Activated CD8-positive, alpha-beta T cell treated with anti-CD3 and anti-CD28 coated beads for 36 hours (primary cell): ENCODE results near the gene PRPF8. TPM values are rescaled to one million over a fixed set of nuclear protein-coding genes. Genes with fewer than 3 reads are reported as not detected.

ENCODE experiments used
- ATAC-seq: fragments of 200-7000 bp; cut with Tn5 transposase; one replicate; pipeline ENCODE4 v1.10.0; 2021; ENCODE audit warnings: mild to moderate bottlenecking, moderate library complexity
- CTCF ChIA-PET: fragments of 350-600 bp; sonication (Branson Sonifier 250); formaldehyde crosslinking; loops from one replicate; lab custom pipeline; 2021; ENCODE audit warnings: antibody characterized with exemption; lab: Charles Lee
- POLR2A ChIA-PET: fragments of 350-600 bp; sonication (Branson Sonifier 250); formaldehyde crosslinking; loops from one replicate; lab custom pipeline; 2021; ENCODE audit warnings: antibody characterized with exemption; lab: Charles Lee
- DNase-seq: peaks from one replicate; pipeline ENCODE4 v3.0.0-alpha.2; 2020
- H3K27ac Mint-ChIP-seq: one replicate; pipeline ENCODE4 v1.8.0; 2021; ENCODE audit warnings: mild to moderate bottlenecking, mixed read lengths
- H3K27me3 Mint-ChIP-seq: one replicate; pipeline ENCODE4 v1.8.0; 2021; ENCODE audit warnings: mixed read lengths
- H3K36me3 Mint-ChIP-seq: one replicate; pipeline ENCODE4 v1.8.0; 2021; ENCODE audit warnings: low read depth, mixed read lengths
- H3K4me1 Mint-ChIP-seq: one replicate; pipeline ENCODE4 v1.8.0; 2021; ENCODE audit warnings: low read depth, mixed read lengths
- H3K4me3 Mint-ChIP-seq: one replicate; pipeline ENCODE4 v1.8.0; 2021; ENCODE audit warnings: mild to moderate bottlenecking, moderate library complexity, mixed read lengths
- H3K9me3 Mint-ChIP-seq: one replicate; pipeline ENCODE4 v1.8.0; 2021; ENCODE audit warnings: mixed read lengths
- intact Hi-C: fragments of 100-400 bp; cut with micrococcal nuclease; formaldehyde crosslinking; loops from one replicate; pipeline ENCODE4 v1.10.0; 2022
- total RNA-seq, 2 experiments: library from RNA; stranded (reverse); gene quantifications; one replicate each; pipeline ENCODE4 v1.2.3, GENCODE V29; 2021
- TF ChIP-seq, protein P1 (sequence below): fragments of 200-600 bp; IDR thresholded peaks from one replicate; pipeline ENCODE4 v1.8.0; 2022; ENCODE audit warnings: antibody characterized with exemption, mild to moderate bottlenecking

Gene PRPF8
- total RNA-seq, 2 experiments from 2014 or later, result 370 to 428 TPM

GRCh38 chr17:1638171-1638590 lies 46.5 kb downstream of the PRPF8 start:
- H3K36me3 Mint-ChIP-seq, result no peaks in the 10 kb centered on the region
- H3K9me3 Mint-ChIP-seq, result no peaks in the 10 kb centered on the region
- no peak overlapping the region for H3K4me3 Mint-ChIP-seq
- TF ChIP-seq, protein P1, sequence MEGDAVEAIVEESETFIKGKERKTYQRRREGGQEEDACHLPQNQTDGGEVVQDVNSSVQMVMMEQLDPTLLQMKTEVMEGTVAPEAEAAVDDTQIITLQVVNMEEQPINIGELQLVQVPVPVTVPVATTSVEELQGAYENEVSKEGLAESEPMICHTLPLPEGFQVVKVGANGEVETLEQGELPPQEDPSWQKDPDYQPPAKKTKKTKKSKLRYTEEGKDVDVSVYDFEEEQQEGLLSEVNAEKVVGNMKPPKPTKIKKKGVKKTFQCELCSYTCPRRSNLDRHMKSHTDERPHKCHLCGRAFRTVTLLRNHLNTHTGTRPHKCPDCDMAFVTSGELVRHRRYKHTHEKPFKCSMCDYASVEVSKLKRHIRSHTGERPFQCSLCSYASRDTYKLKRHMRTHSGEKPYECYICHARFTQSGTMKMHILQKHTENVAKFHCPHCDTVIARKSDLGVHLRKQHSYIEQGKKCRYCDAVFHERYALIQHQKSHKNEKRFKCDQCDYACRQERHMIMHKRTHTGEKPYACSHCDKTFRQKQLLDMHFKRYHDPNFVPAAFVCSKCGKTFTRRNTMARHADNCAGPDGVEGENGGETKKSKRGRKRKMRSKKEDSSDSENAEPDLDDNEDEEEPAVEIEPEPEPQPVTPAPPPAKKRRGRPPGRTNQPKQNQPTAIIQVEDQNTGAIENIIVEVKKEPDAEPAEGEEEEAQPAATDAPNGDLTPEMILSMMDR, result no peak
- POLR2A ChIA-PET, result no interaction called here
- no peak for ATAC-seq
- CTCF ChIA-PET, result interaction anchor here (4.6 to 15.2 kb wide), 2 partner anchors 8 to 63 kb away, joined by 32 to 243 read pairs; partner anchors contain the start of gene SLC43A2
- no peaks in the 10 kb centered on the region for H3K4me1 Mint-ChIP-seq
- H3K27me3 Mint-ChIP-seq, result no peaks in the 10 kb centered on the region
- intact Hi-C loops, result no loop called here
- DNase-seq, result no peak
- H3K27ac Mint-ChIP-seq, result no peak overlapping the region

DNA sequence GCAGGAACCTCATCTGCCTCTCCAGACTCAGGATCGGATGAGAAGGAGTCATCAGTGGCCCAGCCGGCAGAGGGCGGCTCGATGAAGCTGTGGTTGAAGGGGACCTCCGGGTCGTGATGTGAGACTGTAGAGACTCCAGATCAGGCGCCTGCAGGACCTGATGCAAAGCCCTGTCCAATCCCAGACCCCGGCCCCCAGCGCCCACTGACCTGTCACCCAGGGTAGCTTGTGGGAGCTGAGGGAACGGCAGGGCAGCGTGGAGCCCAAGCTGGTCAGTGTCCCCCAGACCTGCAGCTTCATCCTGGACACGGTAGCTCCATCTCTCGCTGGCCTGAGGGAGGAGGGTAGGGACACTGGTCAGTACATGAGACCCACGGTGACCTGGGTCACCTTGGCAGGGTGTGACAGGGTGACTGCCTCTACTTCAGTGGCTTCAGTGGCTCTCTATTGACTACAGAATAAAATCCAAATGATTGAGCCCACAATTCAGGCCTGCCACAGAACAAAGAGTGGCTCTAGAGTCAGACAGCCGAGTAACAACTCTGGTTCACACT lies 47.9 kb downstream of the PRPF8 start:
- CTCF ChIA-PET, result interaction anchor here (0.7 to 15.2 kb wide), 3 partner anchors 12 to 274 kb away, joined by 3 to 243 read pairs (median 8); partner anchors contain the start of gene RILP
- POLR2A ChIA-PET, result no interaction called here
- no peak for ATAC-seq
- intact Hi-C loops, result no loop called here
- H3K4me1 Mint-ChIP-seq, result no peaks in the 10 kb centered on the region
- H3K4me3 Mint-ChIP-seq, result no peak overlapping the region
- no peaks in the 10 kb centered on the region for H3K27me3 Mint-ChIP-seq
- no peaks in the 10 kb centered on the region for H3K9me3 Mint-ChIP-seq
- no peak overlapping the region for H3K27ac Mint-ChIP-seq
- TF ChIP-seq, protein P1, result no peak
- H3K36me3 Mint-ChIP-seq, result no peaks in the 10 kb centered on the region
- no peak for DNase-seq

DNA sequence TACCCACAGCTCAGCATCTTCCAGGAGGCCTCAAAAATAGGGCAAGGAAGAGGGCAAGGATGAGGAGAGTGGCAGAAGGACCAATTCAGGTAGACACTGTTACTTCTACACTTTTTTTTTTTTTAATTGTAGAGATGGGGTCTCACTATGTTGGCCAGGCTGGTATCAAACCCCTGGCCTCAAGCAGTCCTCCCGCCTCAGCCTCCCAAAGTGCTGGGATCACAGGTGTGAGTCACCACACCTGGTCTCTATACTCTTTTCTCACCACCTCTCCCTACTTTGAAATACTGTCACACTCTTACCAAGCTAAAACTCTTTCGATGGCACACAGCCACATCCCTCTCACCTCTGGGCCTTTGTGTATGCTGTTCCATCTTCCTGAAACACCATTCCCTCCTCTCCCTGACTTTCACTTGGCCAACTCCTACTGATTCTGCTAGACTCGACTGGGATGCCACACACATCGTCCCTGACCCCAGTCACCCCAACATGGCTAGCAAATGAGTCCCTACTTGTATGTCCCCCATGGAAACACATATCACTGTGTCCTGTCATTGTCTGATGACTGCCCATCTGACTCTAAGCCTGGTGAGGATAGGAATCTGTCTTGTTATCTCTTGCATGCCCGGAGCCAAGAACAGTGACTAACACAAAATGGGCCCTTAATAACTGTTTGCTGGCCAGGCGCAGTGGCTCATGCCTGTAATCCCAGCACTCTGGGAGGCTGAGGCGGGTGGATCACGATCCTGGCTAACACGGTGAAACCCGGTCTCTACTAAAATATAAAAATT lies 48.8 kb downstream of the PRPF8 start:
- Mint-ChIP-seq H3K9me3 (no peaks in the 10 kb centered on the region), H3K27me3 (no peaks in the 10 kb centered on the region), H3K4me1 (no peaks in the 10 kb centered on the region), H3K36me3 (no peaks in the 10 kb centered on the region), H3K4me3 (no peak overlapping the region), H3K27ac (no peak overlapping the region)
- intact Hi-C loops, result no loop called here
- POLR2A ChIA-PET, result no interaction called here
- CTCF ChIA-PET, result interaction anchor here (0.6 to 15.2 kb wide), 2 partner anchors 61 to 106 kb away, joined by 3 to 243 read pairs; no protein-coding TSS in a partner anchor
- ATAC-seq, result no peak
- DNase-seq, result no peak
- TF ChIP-seq, protein P1, result no peak

DNA sequence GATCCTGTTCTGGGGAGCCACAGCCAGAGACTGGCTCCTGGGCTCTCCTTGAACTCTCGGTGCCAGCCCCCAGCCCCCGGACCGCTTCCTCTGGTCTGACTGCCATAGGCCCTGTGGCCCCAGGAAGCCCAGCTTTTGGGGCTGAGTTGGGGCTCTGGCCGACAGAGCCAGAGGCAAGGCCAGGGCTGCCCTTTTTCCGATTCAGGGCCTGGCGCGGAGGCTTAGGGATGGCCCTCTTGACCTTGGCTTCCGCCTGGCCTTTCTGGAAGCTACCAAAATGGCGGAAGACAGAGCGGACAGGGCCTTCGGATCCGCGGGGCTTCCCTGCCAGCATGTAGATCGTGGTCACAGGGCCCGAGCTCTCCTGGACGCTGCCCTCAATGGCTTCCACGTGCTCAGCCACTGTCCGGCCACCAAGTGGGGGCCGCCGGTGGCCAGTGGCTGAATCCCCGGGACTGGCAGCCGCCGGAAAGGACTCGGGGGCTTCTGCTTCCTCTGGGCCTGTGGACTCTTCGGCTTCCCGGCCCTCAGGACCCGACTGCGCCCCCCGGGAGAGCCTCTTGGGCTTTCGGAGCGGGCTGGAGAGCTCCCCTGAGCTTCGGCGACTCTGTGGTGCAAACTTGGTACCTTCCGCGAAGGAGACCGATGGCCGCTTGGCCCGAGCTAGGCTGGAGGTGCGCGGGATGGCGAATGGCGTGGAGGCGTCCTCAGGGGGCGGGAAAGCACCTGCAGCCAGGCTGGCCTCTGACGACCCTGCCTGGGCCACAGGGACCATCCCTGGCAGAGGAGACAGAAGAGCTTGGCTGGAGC lies 49.6 kb downstream of the PRPF8 start:
- Mint-ChIP-seq H3K4me1 (peaks cover 2% of the 10 kb centered on the region), H3K27me3 (no peaks in the 10 kb centered on the region), H3K27ac (no peak overlapping the region), H3K9me3 (no peaks in the 10 kb centered on the region), H3K36me3 (no peaks in the 10 kb centered on the region), H3K4me3 (no peak overlapping the region)
- ATAC-seq (no peak), DNase-seq (no peak)
- POLR2A ChIA-PET, result no interaction called here
- CTCF ChIA-PET, result interaction anchor here (0.6 to 15.2 kb wide), 2 partner anchors 60 to 105 kb away, joined by 3 to 243 read pairs; no protein-coding TSS in a partner anchor
- intact Hi-C loops, result no loop called here
- TF ChIP-seq, protein P1, result no peak
